ENCODE data around the gene LPCAT1. TPM values are rescaled to one million over a fixed set of nuclear protein-coding genes. Genes with fewer than 3 reads are reported as not detected.

The LPCAT1 gene
- total RNA-seq, 1 donor from 2014 or later = 475 TPM

GRCh38 chr5:1419476-1420210 lies 104.1 kb downstream of the LPCAT1 start:
- H3K36me3 ChIP-seq = no peaks in the 10 kb centered on the region
- no peaks in the 10 kb centered on the region for H3K27me3 ChIP-seq (ENCODE audit: low read depth)
- no peak for TF ChIP-seq CTCF (IDR thresholded peaks at IDR 0.05)
- H3K9me3 ChIP-seq = no peaks in the 10 kb centered on the region
- H3K4me3 ChIP-seq = no peak overlapping the region
- H3K4me1 ChIP-seq = no peaks in the 10 kb centered on the region
- DNase-seq (no peak), ATAC-seq (no peak)
- no peak overlapping the region for H3K27ac ChIP-seq
- intact Hi-C loops (cut with DNase I) = no loop called here

- ATAC-seq = no peak
- Histone ChIP-seq H3K27ac (no peak overlapping the region), H3K36me3 (no peaks in the 10 kb centered on the region), H3K4me3 (no peak overlapping the region), H3K9me3 (no peaks in the 10 kb centered on the region), H3K4me1 (no peaks in the 10 kb centered on the region), H3K27me3 (ENCODE audit: low read depth) (no peaks in the 10 kb centered on the region)
- TF ChIP-seq CTCF (IDR thresholded peaks at IDR 0.05) = no peak
- no peak for DNase-seq
- intact Hi-C loops (cut with DNase I) = no loop called here
These were observed 104.9 kb downstream of the LPCAT1 start for GRCh38 chr5:1418921-1419280.

GRCh38 chr5:1418238-1418920 lies 105.4 kb downstream of the LPCAT1 start:
- H3K27ac ChIP-seq = no peak overlapping the region
- intact Hi-C loops (cut with DNase I) = no loop called here
- no peaks in the 10 kb centered on the region for H3K36me3 ChIP-seq
- no peak overlapping the region for H3K4me3 ChIP-seq
- ATAC-seq (no peak), DNase-seq (no peak)
- H3K9me3 ChIP-seq = no peaks in the 10 kb centered on the region
- H3K4me1 ChIP-seq = no peaks in the 10 kb centered on the region
- H3K27me3 ChIP-seq (ENCODE audit: low read depth) = no peaks in the 10 kb centered on the region
- TF ChIP-seq CTCF (IDR thresholded peaks at IDR 0.05) = no peak

- H3K4me1 ChIP-seq = no peaks in the 10 kb centered on the region
- no peak overlapping the region for H3K4me3 ChIP-seq
- DNase-seq = peak; percentile 32
- intact Hi-C loops (cut with DNase I) = no loop called here
- no peak for ATAC-seq
- no peak for TF ChIP-seq CTCF (IDR thresholded peaks at IDR 0.05)
- peaks cover under 1% of the 10 kb centered on the region for H3K27me3 ChIP-seq (ENCODE audit: low read depth)
- H3K9me3 ChIP-seq = no peaks in the 10 kb centered on the region
- H3K36me3 ChIP-seq = no peaks in the 10 kb centered on the region
- H3K27ac ChIP-seq = no peak overlapping the region
These were observed 106.1 kb downstream of the LPCAT1 start for GRCh38 chr5:1417586-1418225.

- intact Hi-C loops (cut with DNase I) = no loop called here
- no peak overlapping the region for H3K4me3 ChIP-seq
- DNase-seq (peak; percentile 44), ATAC-seq (no peak)
- H3K36me3 ChIP-seq = no peaks in the 10 kb centered on the region
- peaks cover 7% of the 10 kb centered on the region for H3K27me3 ChIP-seq (ENCODE audit: low read depth)
- no peak overlapping the region for H3K27ac ChIP-seq
- H3K9me3 ChIP-seq = no peaks in the 10 kb centered on the region
- no peak for TF ChIP-seq CTCF (IDR thresholded peaks at IDR 0.05)
- no peaks in the 10 kb centered on the region for H3K4me1 ChIP-seq
These were observed 106.8 kb downstream of the LPCAT1 start for GRCh38 chr5:1416856-1417469.

Data from lower lobe of right lung (tissue), 2 donors.